ENCODE data around the gene GPR18. TPM values are rescaled to one million over a fixed set of nuclear protein-coding genes. Genes with fewer than 3 reads are reported as not detected.
A peak's percentile ranks its signal among the peaks of the same experiment; 100 is the strongest.

The GPR18 gene
- total RNA-seq, 1 donor from 2014 or later: not detected

DNA sequence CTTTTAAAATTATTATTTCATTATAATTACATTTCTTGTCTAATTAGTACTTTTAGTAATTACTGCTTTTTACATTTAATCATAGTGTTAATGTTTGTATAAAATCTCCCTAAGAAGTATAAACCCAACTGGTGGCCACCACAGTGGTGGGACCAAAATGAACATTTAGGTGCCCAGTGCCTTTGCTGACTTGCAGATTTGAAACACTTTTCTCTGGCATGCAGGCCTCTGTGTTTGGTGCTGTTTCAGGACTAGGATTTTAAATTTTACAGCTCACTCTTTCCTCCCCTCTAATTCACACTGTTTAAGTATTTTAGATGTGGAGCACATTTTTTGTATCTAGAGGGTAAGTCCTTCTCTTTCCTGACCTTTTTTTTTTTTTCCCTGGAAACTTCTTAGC, 40.1 kb downstream of the GPR18 start:
- Mint-ChIP-seq H3K27ac (no peak overlapping the region), H3K4me3 (no peak overlapping the region), H3K4me1 (peaks cover 36% of the 10 kb centered on the region), H3K27me3 (ENCODE audit: insufficient read depth, low read depth) (no peaks in the 10 kb centered on the region), H3K36me3 (peaks cover 17% of the 10 kb centered on the region), H3K9me3 (peaks cover 13% of the 10 kb centered on the region)
- Histone ChIP-seq H3K4me1 (peaks cover 31% of the 10 kb centered on the region), H2AFZ (replicated peaks) (no peak overlapping the region), H3K4me2 (peak overlapping the region; percentile 26), H3F3A (ENCODE audit: low read depth) (peaks cover 16% of the 10 kb centered on the region), H3K27ac (peak overlapping the region; percentile 52), H3K36me3 (no peaks in the 10 kb centered on the region), H3K79me2 (ENCODE audit: low read depth) (peaks cover 100% of the 10 kb centered on the region), H3K27me3 (no peaks in the 10 kb centered on the region), H4K20me1 (ENCODE audit: low read depth) (peaks cover 61% of the 10 kb centered on the region), H3K4me3 (no peak overlapping the region), H3K9me3 (ENCODE audit: low read depth) (no peaks in the 10 kb centered on the region), H3K9ac (peak overlapping the region; percentile 14)
- TF ChIP-seq EZH2 (IDR thresholded peaks at IDR 0.05) (no peak), EZH2phosphoT487 (IDR thresholded peaks at IDR 0.05) (no peak)
- DNase-seq (ENCODE audit: low spot score): no peak

DNA sequence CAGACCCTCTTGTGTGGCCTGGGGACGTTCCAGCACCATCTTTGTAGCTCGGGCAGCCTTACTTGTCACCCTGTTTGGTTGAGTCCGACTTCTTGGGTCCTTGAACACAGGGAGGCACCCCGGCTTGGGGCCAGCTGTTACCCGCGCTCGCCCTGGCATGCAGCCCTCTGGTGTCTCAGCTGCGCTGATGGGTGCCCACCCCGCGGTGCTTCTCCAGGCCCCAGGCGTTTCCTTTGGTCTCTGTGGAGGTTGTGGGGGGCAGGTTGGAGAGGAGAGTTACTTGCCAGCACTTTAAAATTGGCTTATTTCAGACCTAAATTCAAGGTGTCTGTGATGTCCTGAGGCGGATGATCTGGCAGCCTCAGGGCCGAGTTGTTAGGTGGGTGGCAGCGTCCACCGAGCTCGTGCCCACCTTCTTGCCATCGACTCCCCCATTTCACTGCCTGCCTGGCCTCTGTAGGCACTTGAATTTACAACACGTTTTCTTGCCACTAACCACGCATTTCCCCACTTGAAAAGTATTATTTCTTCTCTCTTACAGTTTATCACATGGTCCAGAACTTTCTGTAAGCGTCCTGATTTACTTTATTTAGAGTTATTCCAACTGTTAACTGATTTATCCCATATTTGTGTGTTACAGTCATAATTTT, 40.6 kb downstream of the GPR18 start:
- Histone ChIP-seq H3K9me3 (ENCODE audit: low read depth) (no peaks in the 10 kb centered on the region), H3K4me3 (no peak overlapping the region), H3F3A (ENCODE audit: low read depth) (peaks cover 16% of the 10 kb centered on the region), H3K4me2 (no peak overlapping the region), H3K36me3 (no peaks in the 10 kb centered on the region), H2AFZ (replicated peaks) (no peak overlapping the region), H3K4me1 (peaks cover 31% of the 10 kb centered on the region), H4K20me1 (ENCODE audit: low read depth) (peaks cover 61% of the 10 kb centered on the region), H3K27ac (no peak overlapping the region), H3K27me3 (no peaks in the 10 kb centered on the region), H3K9ac (no peak overlapping the region), H3K79me2 (ENCODE audit: low read depth) (peaks cover 100% of the 10 kb centered on the region)
- peaks cover 8% of the 10 kb centered on the region for H3K9me3 Mint-ChIP-seq
- DNase-seq (ENCODE audit: low spot score): no peak
- peaks cover 36% of the 10 kb centered on the region for H3K4me1 Mint-ChIP-seq
- no peak overlapping the region for H3K4me3 Mint-ChIP-seq
- TF ChIP-seq EZH2 (IDR thresholded peaks at IDR 0.05) (no peak), CTCF (IDR thresholded peaks at IDR 0.05) (no peak), EZH2phosphoT487 (IDR thresholded peaks at IDR 0.05) (no peak)
- H3K36me3 Mint-ChIP-seq: peaks cover 15% of the 10 kb centered on the region
- H3K27ac Mint-ChIP-seq: no peak overlapping the region
- H3K27me3 Mint-ChIP-seq (ENCODE audit: insufficient read depth, low read depth): no peaks in the 10 kb centered on the region

DNA sequence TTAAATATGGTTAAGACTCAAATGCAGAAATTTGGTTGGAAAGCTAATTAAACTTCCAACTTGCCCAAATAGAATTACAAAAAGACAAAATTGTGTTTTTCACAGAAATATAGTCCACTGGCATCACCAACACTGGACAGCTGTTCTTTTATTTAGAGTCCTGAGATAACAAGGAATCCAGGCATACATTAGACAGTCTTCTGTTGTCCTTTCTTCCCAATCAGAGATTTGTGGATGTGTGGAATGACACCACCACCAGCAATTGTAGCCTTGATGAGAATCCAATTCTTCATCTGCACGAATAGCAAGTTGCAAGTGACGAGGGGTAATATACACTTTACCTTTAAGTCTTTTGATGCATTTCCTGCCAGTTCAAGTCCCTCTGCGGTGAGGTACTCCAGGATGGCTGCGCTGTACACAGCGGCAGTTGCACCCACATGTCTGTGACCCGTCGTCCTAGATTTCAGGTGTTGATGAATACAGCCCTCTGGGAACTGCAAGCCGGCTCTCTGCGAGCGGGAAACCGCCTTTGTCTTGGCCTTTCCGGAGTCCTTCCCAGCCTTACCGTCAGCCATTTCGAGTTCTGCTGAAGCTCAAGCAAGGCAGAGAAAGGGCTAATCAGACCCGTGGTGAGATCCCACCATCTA, 42.9 kb downstream of the GPR18 start:
- DNase-seq (ENCODE audit: low spot score): no peak
- Mint-ChIP-seq H3K27me3 (ENCODE audit: insufficient read depth, low read depth) (no peaks in the 10 kb centered on the region), H3K36me3 (peaks cover 7% of the 10 kb centered on the region), H3K9me3 (no peaks in the 10 kb centered on the region), H3K4me3 (no peak overlapping the region), H3K4me1 (peaks cover 33% of the 10 kb centered on the region), H3K27ac (no peak overlapping the region)
- H3K27me3 ChIP-seq: no peaks in the 10 kb centered on the region
- H4K20me1 ChIP-seq (ENCODE audit: low read depth): peaks cover 74% of the 10 kb centered on the region
- H3K4me1 ChIP-seq: peaks cover 28% of the 10 kb centered on the region
- peaks cover 100% of the 10 kb centered on the region for H3K79me2 ChIP-seq (ENCODE audit: low read depth)
- H3K9ac ChIP-seq: no peak overlapping the region
- no peaks in the 10 kb centered on the region for H3K9me3 ChIP-seq (ENCODE audit: low read depth)
- TF ChIP-seq CTCF (IDR thresholded peaks at IDR 0.05) (no peak), EZH2 (IDR thresholded peaks at IDR 0.05) (no peak), EZH2phosphoT487 (IDR thresholded peaks at IDR 0.05) (no peak)
- no peak overlapping the region for H2AFZ ChIP-seq (replicated peaks)
- peak overlapping the region; percentile 66 for H3K4me2 ChIP-seq
- H3K27ac ChIP-seq: no peak overlapping the region
- H3K4me3 ChIP-seq: no peak overlapping the region
- peaks cover 16% of the 10 kb centered on the region for H3F3A ChIP-seq (ENCODE audit: low read depth)
- H3K36me3 ChIP-seq: no peaks in the 10 kb centered on the region

DNA sequence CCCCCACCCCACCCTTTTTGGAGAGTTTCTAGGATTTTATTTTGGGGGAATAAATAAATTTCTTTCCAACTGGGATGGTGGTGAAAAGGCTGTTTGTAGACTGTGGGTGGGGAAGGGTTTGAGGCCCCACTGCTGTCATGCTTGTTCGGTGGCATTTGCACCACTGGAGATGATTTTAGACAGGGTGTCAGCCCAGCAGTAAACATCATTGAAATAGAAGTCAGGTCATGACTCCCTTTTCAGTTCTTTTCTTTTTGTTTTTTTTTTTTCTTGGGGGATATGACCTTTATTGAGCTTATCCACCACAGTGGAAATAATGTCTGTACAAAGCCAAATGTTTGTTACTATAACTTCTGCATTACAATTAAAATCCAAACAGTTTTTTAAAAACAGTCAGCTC, 43.4 kb downstream of the GPR18 start:
- H3K4me3 ChIP-seq: no peak overlapping the region
- Mint-ChIP-seq H3K9me3 (no peaks in the 10 kb centered on the region), H3K27me3 (ENCODE audit: insufficient read depth, low read depth) (no peaks in the 10 kb centered on the region), H3K36me3 (peaks cover 7% of the 10 kb centered on the region), H3K4me3 (no peak overlapping the region), H3K4me1 (peaks cover 33% of the 10 kb centered on the region), H3K27ac (no peak overlapping the region)
- no peaks in the 10 kb centered on the region for H3K9me3 ChIP-seq (ENCODE audit: low read depth)
- no peaks in the 10 kb centered on the region for H3K27me3 ChIP-seq
- H3K4me2 ChIP-seq: peak overlapping the region; percentile 66
- H3F3A ChIP-seq (ENCODE audit: low read depth): peaks cover 16% of the 10 kb centered on the region
- no peak overlapping the region for H2AFZ ChIP-seq (replicated peaks)
- peak overlapping the region; percentile 78 for H3K27ac ChIP-seq
- H4K20me1 ChIP-seq (ENCODE audit: low read depth): peaks cover 72% of the 10 kb centered on the region
- no peak overlapping the region for H3K9ac ChIP-seq
- no peak for DNase-seq (ENCODE audit: low spot score)
- peaks cover 100% of the 10 kb centered on the region for H3K79me2 ChIP-seq (ENCODE audit: low read depth)
- no peaks in the 10 kb centered on the region for H3K36me3 ChIP-seq
- H3K4me1 ChIP-seq: peaks cover 27% of the 10 kb centered on the region
- TF ChIP-seq EZH2 (IDR thresholded peaks at IDR 0.05) (no peak), CTCF (IDR thresholded peaks at IDR 0.05) (no peak), EZH2phosphoT487 (IDR thresholded peaks at IDR 0.05) (no peak)

All from neural progenitor cell (in vitro differentiated cells).